GM18868 (cell line): ENCODE measurements around the gene NAPEPLD.
"Not testable (repeated sequence)": the region's sequence is repeated elsewhere in the genome, so short reads cannot be mapped to it uniquely, and the experiment has no call there.

Experiments
- ATAC-seq: cut with Tn5 transposase; IDR thresholded peaks from one replicate; pipeline ENCODE4 v1.9.1; 2021; ENCODE audit warnings: mild to moderate bottlenecking, moderate library complexity; ENCODE audit not compliant: unreplicated experiment

The NAPEPLD gene

DNA sequence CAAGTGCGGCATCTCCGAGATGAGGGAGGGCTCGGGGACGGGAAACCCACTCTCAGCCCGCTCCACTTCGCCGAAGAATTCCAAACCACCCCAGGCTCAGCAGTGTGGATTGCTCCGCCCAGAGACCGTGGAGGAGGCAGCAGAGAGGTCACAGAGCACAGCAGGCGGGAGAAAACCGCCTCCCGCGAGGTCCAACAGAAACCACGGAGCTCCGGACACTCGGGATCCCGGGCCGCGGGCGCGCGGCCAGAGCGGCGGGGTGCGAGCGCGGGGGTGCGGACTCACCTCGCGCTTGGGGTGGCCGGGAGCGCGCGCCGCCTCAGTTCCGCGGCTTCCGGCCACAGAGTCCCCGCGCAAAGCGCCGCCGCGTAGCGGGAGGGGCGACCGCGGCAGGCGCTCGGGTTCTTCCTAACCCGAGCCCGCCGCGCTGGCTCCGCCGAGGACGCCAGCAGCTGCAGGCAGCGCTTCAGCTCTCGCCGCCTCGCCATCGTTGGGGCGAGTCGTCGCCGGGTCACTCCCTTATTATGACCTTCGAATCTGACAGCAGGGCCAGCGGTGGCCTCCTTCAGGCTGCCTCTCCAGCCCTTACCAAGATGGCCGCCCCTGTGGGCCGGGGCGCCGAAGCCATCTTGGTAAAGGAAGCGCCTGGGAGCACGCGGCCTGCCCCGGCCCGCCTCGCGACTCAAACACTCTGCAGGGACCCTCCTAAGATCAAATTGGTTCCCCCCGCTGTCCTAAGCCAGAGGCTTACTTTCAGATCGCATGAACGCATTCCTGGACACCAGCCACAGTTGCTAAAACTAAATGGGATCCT is at the start of gene NAPEPLD:
Gene NAPEPLD, minus strand, starts transcription at position 106 of the 814 bp plus-strand sequence. CDS start 20,323 bp downstream, outside the sequence.
- peak; percentile 87 for ATAC-seq

DNA sequence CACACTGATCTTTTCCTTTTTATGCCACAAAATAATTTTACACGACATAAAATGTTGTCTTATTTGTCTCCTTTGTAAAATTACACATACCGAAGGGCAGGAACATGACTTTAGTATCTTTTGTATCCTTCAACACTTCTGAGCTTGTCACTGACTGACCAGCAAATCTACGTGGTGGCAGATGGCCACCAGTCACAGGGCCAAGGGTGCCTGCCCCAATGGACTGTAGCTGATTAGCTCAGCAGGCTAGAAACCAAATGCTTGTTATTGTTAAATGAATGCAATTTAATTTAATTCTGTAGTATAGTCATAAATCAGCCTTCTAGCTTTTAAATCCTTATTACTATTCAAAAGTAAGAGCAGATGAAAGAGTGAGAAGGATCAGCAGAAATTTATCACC is 49.2 kb upstream of the NAPEPLD start:
- not testable (repeated sequence) for ATAC-seq

DNA sequence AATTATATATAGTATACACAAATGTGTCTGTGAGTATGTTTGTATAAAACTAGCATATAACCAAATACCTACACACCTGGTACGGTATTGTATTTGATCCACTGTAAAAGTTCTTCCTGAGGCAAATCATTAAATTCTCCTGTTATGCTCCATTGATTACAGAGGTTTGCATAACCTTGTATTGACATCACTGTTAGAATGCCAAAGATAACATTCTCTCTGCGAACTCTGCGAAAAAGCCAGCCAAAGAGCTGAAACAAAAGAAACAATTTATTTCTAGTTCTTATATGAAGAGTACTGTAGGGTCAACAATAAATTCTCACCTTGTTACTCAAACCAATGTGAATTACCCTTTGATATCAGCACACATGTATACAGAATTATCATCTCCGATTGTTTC is 46.5 kb upstream of the NAPEPLD start:
- not testable (repeated sequence) for ATAC-seq

DNA sequence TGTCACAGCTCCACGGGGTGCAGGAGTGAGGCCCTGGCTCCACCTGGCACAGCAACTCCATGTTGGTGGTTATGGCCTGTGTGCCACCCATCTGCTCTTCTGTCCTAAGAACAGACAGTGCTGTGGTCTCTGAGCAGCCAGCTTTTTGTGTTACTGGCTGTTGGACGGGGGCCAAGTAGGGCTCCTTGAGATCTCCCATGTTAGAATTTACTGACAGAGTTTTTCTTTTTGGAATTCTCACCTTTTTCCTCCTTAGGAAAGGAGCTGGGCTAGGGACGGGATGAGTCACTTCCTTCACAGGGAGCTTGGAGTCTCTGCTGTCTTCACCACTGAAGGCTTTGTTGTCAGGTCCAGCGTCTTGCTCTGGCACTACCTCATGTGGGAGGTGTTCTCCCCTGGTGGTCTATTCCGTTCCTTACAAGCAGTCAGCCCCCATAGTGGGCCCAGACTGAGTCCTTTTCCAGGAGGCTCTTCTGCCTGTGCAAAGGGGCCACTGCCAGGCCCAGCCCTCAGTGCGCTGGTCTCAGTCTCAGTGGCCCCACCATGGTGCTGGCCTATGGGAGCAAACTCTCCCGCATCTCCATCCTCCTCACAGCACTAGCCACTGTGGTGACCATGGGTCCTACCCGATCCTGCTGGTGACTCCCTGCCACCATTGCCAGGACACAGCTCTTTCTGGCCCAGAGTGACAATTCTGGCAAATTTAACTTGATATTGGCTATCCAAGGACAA is 23.7 kb upstream of the NAPEPLD start:
- ATAC-seq = not testable (repeated sequence)

DNA sequence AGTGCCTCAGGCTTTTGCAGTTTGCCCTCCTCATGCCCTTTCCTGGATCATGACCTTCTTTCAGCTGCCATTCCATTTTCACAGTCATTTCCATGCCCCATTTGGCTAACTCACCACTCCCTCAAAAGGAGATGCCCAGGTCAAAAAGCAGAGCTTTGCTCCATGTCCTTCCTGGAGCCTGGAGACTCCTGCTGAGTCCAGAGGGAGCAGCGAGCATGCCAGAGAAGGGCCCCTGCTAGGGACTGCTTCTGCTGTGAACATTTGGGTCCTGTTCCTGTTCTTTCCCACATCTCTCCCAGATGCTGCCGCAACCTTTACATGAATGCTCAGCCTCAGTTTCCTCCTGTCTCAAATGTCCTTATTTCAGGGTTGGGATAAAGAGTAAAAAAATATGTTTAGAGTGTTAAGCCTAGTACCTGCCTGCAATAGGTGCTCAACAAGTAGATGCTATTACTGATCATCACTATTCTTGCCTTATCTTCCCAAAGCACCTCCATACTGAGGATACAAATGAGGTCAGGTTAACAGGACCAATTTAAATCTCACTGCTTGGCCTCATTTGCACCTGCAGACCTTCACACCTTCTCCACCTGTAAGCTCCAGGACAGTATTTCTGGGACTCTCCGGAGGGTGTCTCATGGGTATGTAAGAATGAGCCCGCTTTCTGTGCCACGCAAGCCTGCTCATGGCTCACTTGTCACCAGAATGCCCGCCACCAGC is 23.0 kb upstream of the NAPEPLD start:
- ATAC-seq = not testable (repeated sequence)

DNA sequence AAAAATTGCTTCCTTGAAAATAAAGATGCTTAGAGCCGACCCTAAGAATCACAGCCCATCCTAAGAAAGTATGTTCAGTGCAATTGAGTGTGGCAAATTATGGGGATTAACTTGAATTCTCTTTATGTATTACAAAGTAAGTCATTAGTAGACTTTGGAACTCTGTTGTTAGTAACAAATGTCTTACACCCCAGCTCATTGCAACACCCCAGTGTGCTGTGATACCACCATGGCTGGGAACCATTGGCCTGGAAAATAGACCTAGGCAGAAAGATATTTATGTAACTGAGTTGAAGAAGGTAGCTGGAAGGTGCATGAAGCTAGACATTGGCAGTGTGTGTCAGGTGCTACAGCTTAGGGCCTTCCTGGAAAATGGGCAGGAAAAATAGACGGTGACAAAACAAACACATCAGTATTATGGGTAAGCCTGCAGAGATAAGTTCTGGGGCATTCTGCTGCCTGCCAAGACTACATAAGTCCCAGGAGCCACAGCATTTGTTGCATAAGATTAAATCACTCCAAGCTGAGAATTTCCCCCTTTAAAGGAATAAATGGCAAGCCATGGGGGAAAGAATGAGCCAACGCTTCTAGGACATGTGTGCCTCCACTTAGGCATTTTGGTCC is 18.1 kb upstream of the NAPEPLD start:
- not testable (repeated sequence) for ATAC-seq

DNA sequence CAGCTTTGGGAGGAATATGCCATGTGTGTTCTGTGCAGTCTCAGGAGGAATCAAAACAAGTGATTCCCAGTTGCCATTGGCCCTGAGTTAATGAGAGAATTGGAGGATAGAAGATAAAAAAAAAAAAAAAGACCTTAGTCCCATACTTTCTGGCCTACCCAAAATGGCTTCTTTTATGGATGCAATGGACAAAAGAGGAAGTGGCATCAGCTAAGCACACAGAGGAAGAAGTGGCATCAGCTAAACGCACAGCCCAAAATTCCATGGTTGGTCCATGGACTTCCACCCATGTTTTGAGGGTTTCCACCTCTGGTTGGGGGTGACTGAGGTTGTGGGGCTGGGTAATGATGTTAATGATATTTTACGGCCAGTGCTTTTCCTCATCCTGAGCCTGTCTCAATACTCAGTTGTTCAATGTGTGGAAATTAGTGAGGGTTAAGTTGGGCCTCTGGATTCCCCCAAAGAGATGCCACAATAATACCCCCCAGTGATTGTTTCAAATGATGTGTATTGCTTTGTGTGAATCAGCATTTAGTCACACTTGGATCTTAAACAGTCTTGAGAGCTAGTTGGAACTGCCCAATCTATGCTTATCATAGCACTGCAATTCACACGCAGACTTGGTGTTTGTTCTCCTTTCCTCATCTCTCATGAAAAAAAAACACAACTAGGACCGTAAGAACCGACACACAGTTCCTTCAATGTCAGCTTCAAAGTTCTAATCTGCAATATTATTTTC is 14.4 kb upstream of the NAPEPLD start:
- ATAC-seq = not testable (repeated sequence)

DNA sequence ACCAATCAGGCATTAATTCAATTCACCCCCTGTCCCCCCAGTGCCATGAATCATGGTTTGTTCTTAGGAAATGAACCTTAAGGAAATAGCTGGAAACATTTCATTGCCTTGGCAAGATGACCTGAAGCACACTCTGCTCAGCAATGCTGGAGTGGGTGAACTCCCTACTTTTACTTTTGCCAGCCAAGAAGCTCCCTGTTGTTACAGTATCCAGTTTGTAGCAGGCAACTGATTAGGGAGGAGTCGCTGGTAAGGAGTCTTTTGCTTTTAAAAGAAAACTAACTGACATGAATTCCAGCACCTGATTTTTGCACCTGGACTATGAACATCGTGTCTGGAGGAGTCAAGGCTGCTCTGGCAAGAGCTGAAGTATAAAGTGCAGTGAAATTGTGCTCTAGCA is 13.7 kb upstream of the NAPEPLD start:
- not testable (repeated sequence) for ATAC-seq

DNA sequence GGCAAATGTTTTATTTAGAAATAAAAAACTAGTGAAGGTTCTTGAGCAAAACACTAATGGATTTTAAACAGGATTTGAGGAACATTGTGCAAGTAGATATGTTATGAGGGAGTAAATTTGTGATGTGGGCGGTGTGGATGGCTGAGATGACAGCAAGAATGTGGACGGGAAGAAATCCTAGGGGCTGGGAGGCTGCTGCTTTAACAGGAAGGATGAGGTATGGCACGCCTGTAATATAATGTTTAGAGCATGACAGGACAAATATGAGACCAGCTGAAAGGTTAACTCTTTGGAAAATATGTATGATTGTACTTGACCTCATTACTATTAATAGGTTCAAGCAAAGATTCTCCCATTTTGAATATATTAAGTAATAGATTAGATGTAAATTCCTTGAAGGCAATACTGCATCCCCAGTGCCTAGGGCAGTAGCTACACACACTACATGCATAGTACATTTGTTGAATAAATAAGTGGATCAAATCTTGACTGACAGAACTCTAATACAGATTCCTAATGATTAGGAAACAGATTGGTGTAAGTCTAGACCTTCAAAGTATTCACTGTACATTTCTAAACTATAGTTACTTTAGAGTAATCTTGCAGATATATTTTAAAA is 13.2 kb upstream of the NAPEPLD start:
- ATAC-seq = not testable (repeated sequence)

DNA sequence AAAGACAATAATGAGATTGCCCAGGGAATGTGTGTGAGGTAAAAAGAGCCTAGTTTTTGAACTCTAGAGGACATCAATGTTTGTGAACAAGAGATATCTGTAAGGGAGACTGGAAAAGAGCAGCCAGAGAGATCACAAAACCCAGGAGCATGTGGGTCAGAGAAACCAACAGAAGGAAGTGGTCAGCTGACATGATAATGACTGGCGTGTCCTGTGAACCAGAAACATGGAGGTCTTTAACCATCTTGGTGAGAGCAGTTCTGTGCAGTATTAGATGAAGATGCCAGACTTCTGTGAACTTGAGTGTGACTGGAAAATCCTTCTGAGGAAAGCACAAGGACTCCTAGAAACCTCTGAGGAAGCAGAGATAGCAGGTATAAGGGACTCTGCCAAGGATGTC is 10.2 kb upstream of the NAPEPLD start:
- ATAC-seq = not testable (repeated sequence)

DNA sequence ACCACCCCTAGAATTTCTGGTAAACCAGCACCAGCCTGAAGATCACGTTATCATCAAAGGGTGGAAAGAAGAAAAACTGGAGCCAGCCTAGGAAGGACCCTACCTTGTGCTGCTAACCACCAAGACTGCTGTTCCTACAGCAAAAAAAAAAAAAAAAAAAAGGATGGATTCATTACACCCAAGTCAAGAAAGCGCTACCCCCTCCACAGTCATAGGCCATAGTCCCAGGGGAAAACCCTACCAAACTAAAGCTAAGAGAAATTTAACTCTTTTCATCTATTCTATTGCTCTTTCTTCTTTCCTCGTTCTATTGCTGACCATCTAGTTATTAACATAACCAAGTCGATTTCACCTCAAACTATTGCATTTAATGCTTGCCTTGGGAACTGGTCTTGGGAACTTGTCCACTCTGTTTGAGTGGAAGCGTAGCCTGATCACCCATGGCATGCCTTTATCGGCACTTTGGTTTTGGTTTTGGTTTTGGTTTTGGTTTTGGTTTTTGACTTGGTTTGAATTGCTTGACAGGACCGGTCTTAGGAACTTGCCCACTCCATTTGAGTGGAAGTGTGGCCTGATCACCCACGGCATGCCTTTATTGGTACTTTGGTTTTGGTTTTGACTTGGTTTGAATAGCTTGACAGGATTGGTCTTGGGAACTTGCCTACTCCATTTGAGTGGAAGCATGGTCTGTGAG is 6.6 kb upstream of the NAPEPLD start:
- ATAC-seq = not testable (repeated sequence)

DNA sequence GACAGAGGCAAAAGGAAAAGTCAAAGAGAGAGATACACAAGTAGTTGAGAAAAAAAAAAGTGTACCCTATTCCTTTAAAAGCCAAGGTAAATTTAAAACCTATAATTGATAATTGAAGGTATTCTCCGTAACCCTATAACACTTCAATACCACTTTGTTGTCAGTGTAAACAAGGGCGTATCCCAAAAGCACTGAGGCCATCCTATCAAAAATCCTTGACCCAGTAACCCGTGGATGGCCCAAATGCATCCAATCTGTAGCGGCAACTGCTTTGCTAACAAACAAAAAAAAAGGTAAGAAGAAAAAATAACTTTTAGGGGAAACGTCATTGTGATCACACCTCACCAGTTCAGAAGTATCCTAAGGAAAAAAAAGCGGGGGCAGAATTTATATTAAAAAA is 5.1 kb upstream of the NAPEPLD start:
- no peak for ATAC-seq

DNA sequence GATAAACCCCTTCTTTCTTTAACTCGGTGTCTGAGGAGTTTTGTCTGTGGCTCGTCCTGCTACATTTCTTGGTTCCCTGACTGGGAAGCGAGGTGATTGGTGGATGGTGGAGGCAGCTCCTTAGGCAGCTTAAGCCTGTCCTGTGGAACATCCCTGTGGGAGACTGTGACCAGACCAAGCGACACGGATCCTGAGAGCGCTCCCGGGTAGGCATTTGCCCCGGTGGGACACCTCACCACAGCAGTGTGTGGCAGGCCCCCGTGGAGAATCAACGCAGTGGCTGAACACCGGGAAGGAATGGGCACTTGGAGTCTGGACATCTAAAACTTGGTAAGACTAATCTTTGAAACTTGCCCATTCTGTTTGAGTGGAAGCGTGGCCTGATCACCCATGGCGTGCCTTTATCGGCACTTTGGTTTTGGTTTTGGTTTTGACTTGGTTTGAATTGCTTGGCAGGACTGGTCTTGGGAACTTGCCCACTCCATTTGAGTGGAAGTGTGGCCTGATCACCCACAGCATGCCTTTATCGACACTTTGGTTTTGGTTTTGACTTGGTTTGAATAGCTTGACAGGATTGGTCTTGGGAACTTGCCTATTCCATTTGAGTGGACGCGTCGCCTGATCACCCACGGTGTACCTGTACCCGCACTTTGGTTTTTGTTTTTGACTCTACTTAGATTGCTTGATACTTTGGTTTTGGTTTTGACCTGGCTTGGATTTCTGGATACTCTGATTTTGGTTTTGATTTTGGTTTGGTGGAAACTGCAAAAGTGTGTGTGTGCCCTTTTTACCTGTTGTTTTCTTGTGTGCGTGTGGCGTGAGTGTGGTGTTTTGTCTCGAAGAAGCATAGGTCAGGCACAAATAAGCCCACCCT is 4.1 kb upstream of the NAPEPLD start:
- ATAC-seq = not testable (repeated sequence)

DNA sequence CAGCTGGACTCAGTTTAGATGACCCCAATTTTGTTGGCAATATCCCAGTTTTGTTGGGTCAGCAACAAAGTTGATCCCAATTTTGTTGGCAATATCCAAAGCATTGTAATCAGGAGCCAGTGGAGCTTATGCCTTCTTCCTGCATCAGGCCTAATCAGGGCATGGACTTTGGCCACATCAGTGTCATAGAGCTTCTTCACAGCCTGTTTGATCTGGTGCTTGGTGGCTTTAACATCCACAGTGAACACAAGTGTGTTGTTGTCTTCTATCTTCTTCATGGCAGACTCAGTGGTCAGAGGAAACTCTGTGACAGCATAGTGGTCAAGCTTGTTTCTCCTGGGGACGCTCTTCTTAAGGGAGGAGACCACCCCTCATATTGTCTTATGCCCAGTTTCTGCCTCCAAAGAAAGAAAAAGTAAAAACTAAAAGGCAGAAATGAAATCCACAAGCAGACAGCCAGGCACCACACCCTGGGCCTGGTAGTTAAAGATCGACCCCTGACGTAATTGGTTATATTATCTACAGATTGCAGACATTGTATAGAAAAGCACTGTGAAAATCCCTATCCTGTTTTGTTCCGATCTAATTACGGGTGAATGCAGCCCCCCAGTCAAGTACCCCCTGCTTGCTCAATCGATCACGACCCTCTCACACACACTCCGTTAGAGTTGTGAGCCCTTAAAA is 3.2 kb upstream of the NAPEPLD start:
- not testable (repeated sequence) for ATAC-seq

DNA sequence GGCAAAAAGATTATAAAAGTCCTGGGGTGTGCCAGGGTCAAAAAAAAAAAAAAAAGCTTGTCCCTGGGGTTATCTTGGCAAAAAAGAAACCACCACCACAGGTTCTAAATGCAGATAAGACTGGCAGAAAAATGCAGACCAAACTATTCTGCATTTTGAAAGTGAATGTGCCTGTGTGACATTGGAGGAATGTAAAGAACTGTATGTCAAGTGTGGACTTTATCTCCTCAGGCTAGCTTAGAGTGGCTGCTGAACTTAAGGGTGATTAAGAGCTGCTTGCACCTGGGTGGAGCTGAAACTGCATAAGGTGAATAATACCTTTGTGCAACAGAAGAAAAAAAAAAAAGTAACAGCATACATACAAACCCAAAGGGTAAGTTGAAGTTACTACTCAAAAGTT is 1.3 kb upstream of the NAPEPLD start:
- ATAC-seq = no peak

DNA sequence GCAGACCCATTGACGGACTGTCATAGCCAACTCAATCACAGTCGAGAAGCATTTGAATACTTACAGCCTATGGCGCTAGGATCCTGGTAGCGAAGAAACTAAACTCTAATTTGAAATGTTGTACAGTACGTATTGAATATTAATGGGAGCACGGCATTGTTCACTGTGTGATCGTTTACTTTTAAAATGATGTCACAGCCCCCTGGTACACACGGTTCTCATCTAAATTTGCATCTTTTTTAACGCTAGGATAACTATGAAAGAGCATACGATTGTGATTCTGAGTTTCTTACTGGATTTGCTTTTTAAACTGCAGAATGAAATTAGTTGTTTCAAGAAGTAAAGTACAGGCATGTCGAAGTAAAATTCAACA is 895 bp upstream of the NAPEPLD start:
- ATAC-seq = peak; percentile 10

DNA sequence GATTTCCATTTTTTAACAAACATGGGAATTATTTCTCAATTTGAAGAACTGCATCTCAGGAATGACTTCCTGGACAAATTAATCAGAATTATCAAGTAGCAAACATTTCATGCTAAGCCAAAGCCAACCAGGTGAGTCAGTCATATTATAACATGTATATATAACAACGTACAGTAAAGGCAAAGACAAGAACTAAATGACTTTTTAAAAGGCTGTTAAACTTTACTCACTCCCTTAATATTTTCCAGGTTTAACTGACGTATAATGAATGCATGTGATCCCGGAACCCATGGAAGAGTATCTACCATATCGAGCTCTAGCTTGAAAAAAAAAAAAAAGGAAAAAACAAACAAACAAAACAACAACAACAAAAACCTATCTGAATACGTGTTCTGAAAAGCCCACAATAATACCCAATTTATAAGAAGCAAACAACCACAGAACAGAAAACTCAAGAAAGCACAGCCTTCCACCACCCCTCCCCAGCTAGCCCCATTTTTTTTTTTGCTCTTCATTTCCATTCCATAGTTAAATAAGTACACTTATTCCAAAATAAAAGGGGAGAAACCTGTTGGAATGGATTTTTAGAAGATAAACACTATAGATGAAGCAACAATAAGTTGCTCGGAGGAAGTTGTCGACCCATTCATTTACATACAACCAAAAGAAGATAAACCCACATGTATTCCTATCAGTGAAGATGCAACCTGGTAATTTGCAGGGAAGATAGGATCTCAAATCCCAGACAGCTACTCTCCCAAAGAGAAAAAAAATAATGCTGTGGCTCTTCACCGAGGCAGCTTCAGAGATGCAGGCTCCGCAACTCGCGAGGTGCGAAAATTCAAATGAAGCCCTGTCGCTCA is 537 bp downstream of the NAPEPLD start:
- ATAC-seq = no peak
